HG02642 (cell line): ENCODE results near the gene GLYATL1B.

ENCODE experiments used
- ATAC-seq: cut with Tn5 transposase; IDR thresholded peaks from one replicate; pipeline ENCODE4 v1.9.1; 2021; ENCODE audit warnings: mild to moderate bottlenecking; ENCODE audit not compliant: unreplicated experiment, poor library complexity

GLYATL1B gene

GRCh38 chr11:59142530-59143507, 56.7 kb downstream of the GLYATL1B start, which contains the start of gene FAM111A:
TSS of gene FAM111A (plus strand) at chr11:59142856. CDS start at chr11:59148873, 6,017 bp downstream.
- peak; percentile 85 for ATAC-seq

GRCh38 chr11:59144096-59144495, 58.0 kb downstream of the GLYATL1B start:
- no peak for ATAC-seq
